A673 (cell line): ENCODE results near the gene TBX20. TPM values are rescaled to one million over a fixed set of nuclear protein-coding genes. Genes with fewer than 3 reads are reported as not detected.
"Not testable (repeated sequence)": the region's sequence is repeated elsewhere in the genome, so short reads cannot be mapped to it uniquely, and the experiment has no call there.

Source experiments
- BruUV-seq: library from RNA; stranded (reverse); fragments of 400-500 nt; replicated peaks from 2 replicates; lab custom pipeline; 2021; lab: Mats Ljungman, UMichigan
- CTCF ChIA-PET: fragments of 300-600 bp; sonication (Branson Sonifier 250); formaldehyde crosslinking; loops from one replicate; lab custom pipeline; 2022; ENCODE audit warnings: antibody characterized with exemption; lab: Charles Lee
- POLR2A ChIA-PET: fragments of 300-600 bp; sonication (Branson Sonifier 250); formaldehyde crosslinking; loops from one replicate; lab custom pipeline; 2022; ENCODE audit warnings: antibody characterized with exemption; ENCODE audit not compliant: low non-redundant PET; lab: Charles Lee
- DNase-seq: peaks from one replicate; pipeline ENCODE4 v3.0.0-alpha.2; 2015; ENCODE audit warnings: low spot score
- H3K27ac ChIP-seq: fragments of 200-600 bp; sonication (generic); 2 replicates; pipeline ENCODE4 v1.5.1; 2016; ENCODE audit warnings: mixed run types, low read depth, mild to moderate bottlenecking, mixed read lengths, antibody characterized with exemption, low read length; ENCODE audit not compliant: poor library complexity, severe bottlenecking
- H3K27me3 ChIP-seq: fragments of 200-600 bp; sonication (generic); replicated peaks from 2 replicates; pipeline ENCODE4 v1.6.1; 2017; ENCODE audit warnings: mixed run types, low read depth, mild to moderate bottlenecking, mixed read lengths, antibody characterized with exemption, low read length; ENCODE audit not compliant: insufficient read depth, poor library complexity
- H3K36me3 ChIP-seq: fragments of 200-600 bp; sonication (generic); 2 replicates; pipeline ENCODE4 v1.6.1; 2016; ENCODE audit warnings: mixed run types, mild to moderate bottlenecking, mixed read lengths, antibody characterized with exemption, low read length; ENCODE audit not compliant: insufficient read depth, poor library complexity, severe bottlenecking
- H3K4me1 ChIP-seq: fragments of 200-600 bp; sonication (generic); 2 replicates; pipeline ENCODE4 v1.6.1; 2017; ENCODE audit warnings: mixed run types, mild to moderate bottlenecking, mixed read lengths, antibody characterized with exemption, low read length; ENCODE audit not compliant: insufficient read depth, poor library complexity, severe bottlenecking
- H3K4me3 ChIP-seq: fragments of 200-600 bp; sonication (generic); 2 replicates; pipeline ENCODE4 v1.5.1; 2016; ENCODE audit warnings: low read depth, mixed run types, mild to moderate bottlenecking, mixed read lengths, low read length; ENCODE audit not compliant: poor library complexity, severe bottlenecking
- H3K9me3 ChIP-seq: fragments of 200-600 bp; sonication (generic); 2 replicates; pipeline ENCODE4 v1.6.1; 2016; ENCODE audit warnings: mixed run types, low read depth, mild to moderate bottlenecking, mixed read lengths, antibody characterized with exemption, low read length; ENCODE audit not compliant: poor library complexity, severe bottlenecking
- intact Hi-C: fragments of 100-400 bp; cut with micrococcal nuclease; formaldehyde crosslinking; loops from one replicate; pipeline ENCODE4 v1.10.0; 2022; ENCODE audit not compliant: unreplicated experiment
- total RNA-seq: library from RNA; stranded (reverse); gene quantifications from 2 replicates; pipeline ENCODE4 v1.2.3, GENCODE V29; 2021

TBX20 gene
- total RNA-seq, 1 experiment from 2014 or later, result 1.8 TPM

- H3K4me1 ChIP-seq, POLR2A ChIA-PET, H3K36me3 ChIP-seq, H3K27ac ChIP-seq, intact Hi-C loops, H3K27me3 ChIP-seq, DNase-seq, CTCF ChIA-PET, H3K4me3 ChIP-seq, H3K9me3 ChIP-seq, BruUV-seq: not testable (repeated sequence)
Measured at GRCh38 chr7:35216033-35216432, 37.9 kb downstream of the TBX20 start.

- H3K4me1 ChIP-seq, CTCF ChIA-PET, DNase-seq, intact Hi-C loops, H3K27ac ChIP-seq, H3K9me3 ChIP-seq, H3K27me3 ChIP-seq, H3K4me3 ChIP-seq, H3K36me3 ChIP-seq, POLR2A ChIA-PET, BruUV-seq: not testable (repeated sequence)
Measured at GRCh38 chr7:35215063-35215462, 38.8 kb downstream of the TBX20 start.

- H3K4me3 ChIP-seq, BruUV-seq, CTCF ChIA-PET, H3K27ac ChIP-seq, POLR2A ChIA-PET, H3K4me1 ChIP-seq, H3K36me3 ChIP-seq, H3K27me3 ChIP-seq, H3K9me3 ChIP-seq, intact Hi-C loops, DNase-seq: not testable (repeated sequence)
Measured at GRCh38 chr7:35206924-35207323, 47.0 kb downstream of the TBX20 start.

GRCh38 chr7:35204850-35205249, 49.0 kb downstream of the TBX20 start:
- H3K9me3 ChIP-seq, intact Hi-C loops, H3K36me3 ChIP-seq, H3K4me1 ChIP-seq, H3K27ac ChIP-seq, H3K27me3 ChIP-seq, H3K4me3 ChIP-seq, BruUV-seq, POLR2A ChIA-PET, CTCF ChIA-PET, DNase-seq: not testable (repeated sequence)

GRCh38 chr7:35204031-35204430, 49.9 kb downstream of the TBX20 start:
- H3K9me3 ChIP-seq, H3K36me3 ChIP-seq, CTCF ChIA-PET, intact Hi-C loops, H3K27me3 ChIP-seq, DNase-seq, POLR2A ChIA-PET, H3K4me1 ChIP-seq, H3K4me3 ChIP-seq, H3K27ac ChIP-seq, BruUV-seq: not testable (repeated sequence)

- intact Hi-C loops, H3K27me3 ChIP-seq, POLR2A ChIA-PET, CTCF ChIA-PET, BruUV-seq, H3K9me3 ChIP-seq, H3K4me3 ChIP-seq, H3K4me1 ChIP-seq, DNase-seq, H3K36me3 ChIP-seq, H3K27ac ChIP-seq: not testable (repeated sequence)
Measured at GRCh38 chr7:35202353-35202752, 51.5 kb downstream of the TBX20 start.

GRCh38 chr7:35200170-35200569, 53.7 kb downstream of the TBX20 start:
- DNase-seq, H3K4me3 ChIP-seq, H3K4me1 ChIP-seq, H3K36me3 ChIP-seq, H3K9me3 ChIP-seq, intact Hi-C loops, H3K27ac ChIP-seq, BruUV-seq, CTCF ChIA-PET, POLR2A ChIA-PET, H3K27me3 ChIP-seq: not testable (repeated sequence)
